ENCODE results near the gene HIP1.

- no peak for TF ChIP-seq GATA3 (IDR thresholded peaks at IDR 0.05; ENCODE audit: low read depth, low read length)
- no peak for TF ChIP-seq GATA2 (IDR thresholded peaks at IDR 0.05; ENCODE audit: low read depth, low read length)
These were observed 33.8 kb downstream of the HIP1 start for GRCh38 chr7:75704928-75705327.

Measured in SH-SY5Y (cell line).